ENCODE results near the gene CDYL. TPM values are rescaled to one million over a fixed set of nuclear protein-coding genes. Genes with fewer than 3 reads are reported as not detected.

CDYL gene
- total and polyA plus RNA-seq, 7 donors = 10.0 to 30.0 (median 19.9) TPM

DNA sequence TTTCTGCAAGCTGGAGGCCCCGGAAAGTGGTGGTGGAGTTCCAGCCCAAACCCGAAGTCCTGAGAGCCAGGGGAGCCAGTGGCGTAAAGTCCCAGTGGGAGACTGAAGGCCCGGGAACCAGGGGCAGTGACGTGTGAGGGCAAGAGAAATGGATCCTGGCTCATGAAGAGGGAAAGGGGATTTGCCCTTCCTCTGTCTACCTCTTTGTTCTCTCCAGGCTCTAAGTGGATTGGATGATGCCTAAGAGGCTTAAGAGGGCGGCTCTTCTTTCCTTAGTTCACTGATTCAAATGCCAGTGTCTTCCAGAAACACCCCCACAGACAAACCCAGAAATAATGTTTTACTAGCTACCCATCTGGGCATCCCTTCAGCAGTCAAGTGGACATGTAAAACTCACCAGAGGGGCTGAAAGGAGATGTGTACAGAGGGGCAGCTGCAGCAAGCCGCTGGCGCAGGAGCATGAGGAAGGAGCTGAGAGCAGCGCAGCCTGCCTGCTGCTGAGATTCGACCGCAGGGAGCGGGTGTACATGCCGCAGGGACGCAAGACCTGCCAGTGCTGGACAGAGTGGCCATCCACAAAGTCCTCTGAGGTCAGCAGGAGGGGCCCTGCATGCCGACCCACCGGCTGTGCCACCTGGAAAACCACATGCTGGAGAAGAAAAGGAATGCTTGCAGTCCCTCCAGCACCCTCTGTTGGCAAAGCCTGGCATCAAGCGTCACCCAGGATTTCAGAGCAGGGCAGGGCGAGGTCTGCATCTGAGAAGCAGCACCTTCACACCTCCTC, 29.5 kb downstream of the CDYL start:
- no peak overlapping the region for H3K27ac ChIP-seq
- no peaks in the 10 kb centered on the region for H3K36me3 ChIP-seq (ENCODE audit: insufficient read depth in 1 of 2, low read depth in 1 of 2)
- ATAC-seq = peak; percentile 85 to 89 (median 88)
- TF ChIP-seq, protein P1, sequence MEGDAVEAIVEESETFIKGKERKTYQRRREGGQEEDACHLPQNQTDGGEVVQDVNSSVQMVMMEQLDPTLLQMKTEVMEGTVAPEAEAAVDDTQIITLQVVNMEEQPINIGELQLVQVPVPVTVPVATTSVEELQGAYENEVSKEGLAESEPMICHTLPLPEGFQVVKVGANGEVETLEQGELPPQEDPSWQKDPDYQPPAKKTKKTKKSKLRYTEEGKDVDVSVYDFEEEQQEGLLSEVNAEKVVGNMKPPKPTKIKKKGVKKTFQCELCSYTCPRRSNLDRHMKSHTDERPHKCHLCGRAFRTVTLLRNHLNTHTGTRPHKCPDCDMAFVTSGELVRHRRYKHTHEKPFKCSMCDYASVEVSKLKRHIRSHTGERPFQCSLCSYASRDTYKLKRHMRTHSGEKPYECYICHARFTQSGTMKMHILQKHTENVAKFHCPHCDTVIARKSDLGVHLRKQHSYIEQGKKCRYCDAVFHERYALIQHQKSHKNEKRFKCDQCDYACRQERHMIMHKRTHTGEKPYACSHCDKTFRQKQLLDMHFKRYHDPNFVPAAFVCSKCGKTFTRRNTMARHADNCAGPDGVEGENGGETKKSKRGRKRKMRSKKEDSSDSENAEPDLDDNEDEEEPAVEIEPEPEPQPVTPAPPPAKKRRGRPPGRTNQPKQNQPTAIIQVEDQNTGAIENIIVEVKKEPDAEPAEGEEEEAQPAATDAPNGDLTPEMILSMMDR (IDR thresholded peaks at IDR 0.05) = peak; percentile 57
- no peak overlapping the region for H3K4me3 ChIP-seq
- peaks cover 39% of the 10 kb centered on the region for H3K4me1 ChIP-seq
- 55 to 62% (median 55%) methylated on average over 18 of the region's 18 CpGs for WGBS, 3 donors
- peak; percentile 34 to 70 for DNase-seq
- H3K9me3 ChIP-seq = no peaks in the 10 kb centered on the region
- no peaks in the 10 kb centered on the region for H3K27me3 ChIP-seq (ENCODE audit: insufficient read depth in 3 of 3, low read length in 2 of 3)
- intact Hi-C loops (cut with DNase I) = loop anchor here in 1 of 2 donors (10.0 kb wide), 2 partner anchors 129 to 521 kb away; no protein-coding TSS in a partner anchor

DNA sequence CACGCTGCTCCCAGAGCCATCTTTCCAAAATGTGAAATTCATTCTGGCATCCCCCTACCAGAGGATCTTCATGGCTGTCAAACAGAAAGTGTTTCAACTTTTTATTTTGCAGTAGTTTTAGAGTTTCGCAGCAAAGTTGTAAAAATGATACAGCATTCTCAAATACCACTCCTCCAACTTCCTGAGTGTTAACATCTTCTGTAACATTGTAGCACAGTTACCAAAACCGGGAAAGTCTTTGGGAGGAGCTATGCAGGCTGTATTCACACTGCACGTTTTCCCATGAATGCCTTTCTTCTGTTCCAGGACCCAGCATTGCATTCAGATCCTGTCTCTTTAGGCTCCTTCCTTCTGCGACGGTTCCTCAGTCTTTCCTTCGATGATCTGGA, 30.1 kb downstream of the CDYL start:
- TF ChIP-seq, protein P1 (IDR thresholded peaks at IDR 0.05) = no peak
- H3K4me3 ChIP-seq = no peak overlapping the region
- H3K36me3 ChIP-seq (ENCODE audit: insufficient read depth in 1 of 2, low read depth in 1 of 2) = no peaks in the 10 kb centered on the region
- peaks cover 42% of the 10 kb centered on the region for H3K4me1 ChIP-seq
- intact Hi-C loops (cut with DNase I) = loop anchor here in 1 of 2 donors (10.0 kb wide), 2 partner anchors 128 to 522 kb away; no protein-coding TSS in a partner anchor
- H3K27ac ChIP-seq = no peak overlapping the region
- no peaks in the 10 kb centered on the region for H3K27me3 ChIP-seq (ENCODE audit: insufficient read depth in 3 of 3, low read length in 2 of 3)
- no peak for ATAC-seq
- DNase-seq = no peak
- WGBS, 3 donors = 55 to 64% (median 56%) methylated on average over 7 of the region's 7 CpGs
- H3K9me3 ChIP-seq = no peaks in the 10 kb centered on the region

DNA sequence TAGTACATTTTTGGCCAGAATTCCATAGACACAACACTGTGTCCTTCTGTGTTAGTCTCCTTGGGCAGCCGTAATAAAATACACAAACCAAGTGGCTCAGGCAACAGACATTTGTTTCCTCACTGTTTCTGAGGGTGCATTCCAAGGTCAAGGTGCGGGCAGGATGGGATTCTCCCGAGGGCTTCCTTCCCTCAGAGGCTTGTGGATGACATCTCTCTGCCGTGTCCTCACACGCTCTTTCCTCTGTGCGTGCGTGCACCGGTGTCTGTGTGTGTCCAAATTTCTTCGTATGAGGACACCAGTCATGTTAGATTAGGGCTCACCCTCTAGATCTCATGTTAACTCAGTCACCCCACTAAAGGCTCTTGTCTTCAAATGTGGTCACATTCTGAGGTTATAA, 30.6 kb downstream of the CDYL start:
- no peak for DNase-seq
- intact Hi-C loops (cut with DNase I) = loop anchor here in 1 of 2 donors (10.0 kb wide), 2 partner anchors 128 to 522 kb away; no protein-coding TSS in a partner anchor

DNA sequence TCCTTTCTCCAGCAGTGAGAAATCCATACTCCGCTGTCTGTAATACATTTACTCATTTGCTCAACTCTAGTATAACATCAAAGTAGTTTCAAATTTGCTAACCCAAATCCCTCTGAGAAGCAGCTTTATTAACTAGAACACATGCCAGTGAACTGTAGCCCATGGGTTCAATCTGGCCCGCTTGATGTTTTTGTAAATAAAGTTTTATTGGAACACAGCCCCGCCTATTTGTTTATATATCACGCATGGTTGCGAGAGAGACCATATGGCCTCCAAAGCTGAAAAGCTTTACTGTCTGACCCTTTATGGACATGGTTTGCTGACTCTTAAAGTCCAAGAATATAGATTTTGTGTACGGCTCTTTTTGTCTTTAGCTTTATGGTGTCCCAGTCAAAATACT, 32.2 kb downstream of the CDYL start:
- TF ChIP-seq, protein P1 (IDR thresholded peaks at IDR 0.05) = no peak
- WGBS, 3 donors = 97 to 98% (median 98%) methylated on average over 6 of the region's 6 CpGs
- intact Hi-C loops (cut with DNase I) = loop anchor here in 1 of 2 donors (10.0 kb wide), 2 partner anchors 126 to 524 kb away; no protein-coding TSS in a partner anchor
- H3K27me3 ChIP-seq (ENCODE audit: insufficient read depth in 3 of 3, low read length in 2 of 3) = no peaks in the 10 kb centered on the region
- no peak overlapping the region for H3K4me3 ChIP-seq
- no peak for ATAC-seq
- H3K9me3 ChIP-seq = no peaks in the 10 kb centered on the region
- H3K36me3 ChIP-seq (ENCODE audit: insufficient read depth in 1 of 2, low read depth in 1 of 2) = no peaks in the 10 kb centered on the region
- no peak overlapping the region for H3K27ac ChIP-seq
- DNase-seq = no peak
- H3K4me1 ChIP-seq = peaks cover 38% of the 10 kb centered on the region

More for the DNA sequence above, 30.6 kb downstream of the CDYL start:
- TF ChIP-seq, protein P1 (IDR thresholded peaks at IDR 0.05) = no peak
- no peaks in the 10 kb centered on the region for H3K36me3 ChIP-seq (ENCODE audit: insufficient read depth in 1 of 2, low read depth in 1 of 2)
- 52 to 63% (median 56%) methylated on average over 9 of the region's 9 CpGs for WGBS, 3 donors
- ATAC-seq = peak in 1 of 4 donors; percentile 20
- peaks cover 47% of the 10 kb centered on the region for H3K4me1 ChIP-seq
- no peak overlapping the region for H3K4me3 ChIP-seq
- H3K27ac ChIP-seq = no peak overlapping the region
- H3K27me3 ChIP-seq (ENCODE audit: insufficient read depth in 3 of 3, low read length in 2 of 3) = no peaks in the 10 kb centered on the region
- H3K9me3 ChIP-seq = no peaks in the 10 kb centered on the region
